NCI-H2107 (cell line): ENCODE results near the gene LSR.
"Not testable (repeated sequence)": the region's sequence is repeated elsewhere in the genome, so short reads cannot be mapped to it uniquely, and the experiment has no call there.

Source experiments
- DNase-seq: peaks from one replicate; lab custom pipeline; 2025; lab: John Stamatoyannopoulos, UW

LSR gene

GRCh38 chr19:35267353-35267817 lies 18.6 kb downstream of the LSR start:
- DNase-seq: no peak

GRCh38 chr19:35267818-35268535 lies 19.2 kb downstream of the LSR start:
- DNase-seq: no peak

GRCh38 chr19:35268536-35269437 lies 20.0 kb downstream of the LSR start, which contains the start of gene USF2:
Gene USF2, plus strand, starts transcription at chr19:35268962. Its CDS starts 140 bp downstream, at chr19:35269102.
- DNase-seq: peak; percentile 52

GRCh38 chr19:35269438-35270117 lies 20.8 kb downstream of the LSR start:
- peak; percentile 28 for DNase-seq

GRCh38 chr19:35270381-35270811 lies 21.6 kb downstream of the LSR start:
- DNase-seq: no peak

- DNase-seq: no peak
These were observed 22.7 kb downstream of the LSR start for GRCh38 chr19:35271546-35271945.

- DNase-seq: no peak
These were observed 23.4 kb downstream of the LSR start for GRCh38 chr19:35272122-35272719.

- DNase-seq: no peak
These were observed 24.3 kb downstream of the LSR start for GRCh38 chr19:35272954-35273649.

- DNase-seq: no peak
These were observed 25.0 kb downstream of the LSR start for GRCh38 chr19:35273686-35274259.

- DNase-seq: no peak
These were observed 25.5 kb downstream of the LSR start for GRCh38 chr19:35274323-35274722.

GRCh38 chr19:35276706-35277281 lies 28.0 kb downstream of the LSR start:
- no peak for DNase-seq

- no peak for DNase-seq
These were observed 29.9 kb downstream of the LSR start for GRCh38 chr19:35278578-35279284.

- DNase-seq: no peak
These were observed 30.6 kb downstream of the LSR start for GRCh38 chr19:35279374-35279773.

GRCh38 chr19:35279985-35280821 lies 31.4 kb downstream of the LSR start:
- no peak for DNase-seq

GRCh38 chr19:35281303-35281702 lies 32.5 kb downstream of the LSR start:
- DNase-seq: no peak

GRCh38 chr19:35284153-35285094 lies 35.6 kb downstream of the LSR start:
- no peak for DNase-seq

- DNase-seq: no peak
These were observed 36.3 kb downstream of the LSR start for GRCh38 chr19:35285095-35285449.

GRCh38 chr19:35285465-35285864 lies 36.7 kb downstream of the LSR start:
- DNase-seq: not testable (repeated sequence)
